ENCODE measurements around the gene CRELD1. TPM values are rescaled to one million over a fixed set of nuclear protein-coding genes. Genes with fewer than 3 reads are reported as not detected.
A peak's percentile ranks its signal among the peaks of the same experiment; 100 is the strongest.

The CRELD1 gene
- total RNA-seq, 6 donors from 2014 or later = 31.7 to 72.3 (median 44.0) TPM

DNA sequence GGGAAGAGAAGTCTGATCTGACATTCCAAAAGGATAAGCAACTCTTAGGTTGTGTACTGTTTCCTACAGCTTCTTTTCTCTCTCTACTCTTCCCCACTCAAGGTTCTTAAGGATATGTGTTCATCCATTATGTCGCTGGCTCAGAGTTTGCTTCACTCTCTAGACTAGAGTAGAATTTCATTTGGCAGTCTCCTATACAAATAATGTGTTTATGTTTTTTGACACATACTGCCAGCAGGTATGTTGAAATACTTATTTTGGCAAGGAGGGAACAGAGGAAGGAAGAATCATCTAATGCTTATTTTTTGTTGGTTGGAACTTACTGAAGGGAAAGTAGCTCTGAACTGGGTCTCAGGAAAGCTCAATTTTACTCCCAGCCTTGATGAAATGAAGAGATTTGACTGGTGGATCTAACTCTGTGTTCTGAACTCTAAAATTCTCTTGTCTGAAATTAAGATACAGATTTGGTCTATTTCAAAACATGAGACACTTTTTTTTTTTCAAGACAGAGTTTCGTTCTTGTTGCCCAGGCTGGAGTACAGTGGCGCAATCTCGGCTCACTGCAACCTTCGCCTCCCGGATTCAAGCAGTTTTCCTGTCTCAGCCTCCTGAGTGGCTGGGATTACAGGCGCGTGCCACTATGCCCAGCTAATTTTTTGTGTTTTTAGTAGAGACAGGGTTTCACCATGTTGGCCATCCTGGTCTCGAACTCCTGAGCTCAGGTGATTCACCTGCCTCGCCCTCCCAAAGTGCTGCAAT, 60.6 kb downstream of the CRELD1 start:
- peak overlapping the region in 3 of 4 donors; percentile 1 to 52 (median 4) for H3K27ac ChIP-seq
- WGBS, 2 donors = 58 to 82% methylated on average over 10 of the region's 10 CpGs
- TF ChIP-seq, protein P1, sequence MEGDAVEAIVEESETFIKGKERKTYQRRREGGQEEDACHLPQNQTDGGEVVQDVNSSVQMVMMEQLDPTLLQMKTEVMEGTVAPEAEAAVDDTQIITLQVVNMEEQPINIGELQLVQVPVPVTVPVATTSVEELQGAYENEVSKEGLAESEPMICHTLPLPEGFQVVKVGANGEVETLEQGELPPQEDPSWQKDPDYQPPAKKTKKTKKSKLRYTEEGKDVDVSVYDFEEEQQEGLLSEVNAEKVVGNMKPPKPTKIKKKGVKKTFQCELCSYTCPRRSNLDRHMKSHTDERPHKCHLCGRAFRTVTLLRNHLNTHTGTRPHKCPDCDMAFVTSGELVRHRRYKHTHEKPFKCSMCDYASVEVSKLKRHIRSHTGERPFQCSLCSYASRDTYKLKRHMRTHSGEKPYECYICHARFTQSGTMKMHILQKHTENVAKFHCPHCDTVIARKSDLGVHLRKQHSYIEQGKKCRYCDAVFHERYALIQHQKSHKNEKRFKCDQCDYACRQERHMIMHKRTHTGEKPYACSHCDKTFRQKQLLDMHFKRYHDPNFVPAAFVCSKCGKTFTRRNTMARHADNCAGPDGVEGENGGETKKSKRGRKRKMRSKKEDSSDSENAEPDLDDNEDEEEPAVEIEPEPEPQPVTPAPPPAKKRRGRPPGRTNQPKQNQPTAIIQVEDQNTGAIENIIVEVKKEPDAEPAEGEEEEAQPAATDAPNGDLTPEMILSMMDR (IDR thresholded peaks at IDR 0.05) = no peak
- TF ChIP-seq POLR2AphosphoS5 (IDR thresholded peaks at IDR 0.05) (no peak), EP300 (IDR thresholded peaks at IDR 0.05) (no peak), POLR2A (IDR thresholded peaks at IDR 0.05) (no peak)
- H3K27me3 ChIP-seq = no peaks in the 10 kb centered on the region
- no peaks in the 10 kb centered on the region for H3K4me1 ChIP-seq
- H3K4me3 ChIP-seq = no peak overlapping the region
- ATAC-seq (ENCODE audit: low FRiP score in 2 of 2) = no peak
- no peaks in the 10 kb centered on the region for H3K36me3 ChIP-seq
- H3K9me3 ChIP-seq = no peaks in the 10 kb centered on the region
- no peak for DNase-seq

Small RNA genes lying within 50 kb of the gene (small RNA-seq; reads per million reads assigned to genes)
- 0 reads per million in 4 donors for gene RNU6-882P

Other genes starting within 250 kb of the CRELD1 start
- under 1 TPM in 3 of 6 donors, not detected in 3; 0.20 to 0.39 (median 0.30) TPM for gene CPNE9, start 230.0 kb upstream of the CRELD1 start, total RNA-seq
- gene BRPF1, start 202.1 kb upstream of the CRELD1 start, total RNA-seq = 10 to 100 TPM; 18.8 to 44.0 (median 26.5) TPM
- 10 to 100 TPM; 13.7 to 49.2 (median 18.3) TPM for gene OGG1, start 183.9 kb upstream of the CRELD1 start, total RNA-seq
- gene CAMK1, start 163.9 kb upstream of the CRELD1 start, total RNA-seq = 10 to 100 TPM; 19.5 to 44.0 (median 27.6) TPM
- gene TADA3, start 141.4 kb upstream of the CRELD1 start, total RNA-seq = 10 to 100 TPM; 48.2 to 68.0 (median 60.7) TPM
- 100 to 1,000 TPM in 5 of 6 donors, 10 to 100 TPM in 1; 88.3 to 186 (median 158) TPM for gene ARPC4, start 140.8 kb upstream of the CRELD1 start, total RNA-seq
- 100 to 1,000 TPM in 2 of 6 donors, 10 to 100 TPM in 4; 33.0 to 544 (median 64.4) TPM for gene TTLL3, start 123.6 kb upstream of the CRELD1 start, total RNA-seq
- 10 to 100 TPM; 23.8 to 58.7 (median 34.9) TPM for gene RPUSD3, start 89.8 kb upstream of the CRELD1 start, total RNA-seq
- not detected for gene CIDEC, start 53.6 kb upstream of the CRELD1 start, total RNA-seq
- gene JAGN1, start 43.2 kb upstream of the CRELD1 start, total RNA-seq = 10 to 100 TPM in 4 of 6 donors, 1 to 10 TPM in 2; 4.2 to 33.3 (median 24.2) TPM
- gene IL17RE, start 31.0 kb upstream of the CRELD1 start, total RNA-seq = 10 to 100 TPM; 16.1 to 44.8 (median 27.0) TPM
- gene IL17RC, start 16.7 kb upstream of the CRELD1 start, total RNA-seq = 10 to 100 TPM; 26.3 to 83.8 (median 32.9) TPM
- gene PRRT3, start 18.6 kb downstream of the CRELD1 start, total RNA-seq = 1 to 10 TPM; 1.6 to 7.1 (median 4.5) TPM
- gene EMC3, start 53.0 kb downstream of the CRELD1 start, total RNA-seq = 10 to 100 TPM; 26.2 to 79.0 (median 46.3) TPM
- gene FANCD2, start 92.6 kb downstream of the CRELD1 start, total RNA-seq = 10 to 100 TPM in 1 of 6 donors, 1 to 10 TPM in 5; 3.0 to 23.0 (median 5.8) TPM
- not detected for gene FANCD2OS, start 174.4 kb downstream of the CRELD1 start, total RNA-seq
- 100 to 1,000 TPM in 2 of 6 donors, 10 to 100 TPM in 4; 43.3 to 115 (median 81.8) TPM for gene BRK1, start 181.8 kb downstream of the CRELD1 start, total RNA-seq
- 10 to 100 TPM; 29.8 to 71.2 (median 41.2) TPM for gene VHL, start 207.9 kb downstream of the CRELD1 start, total RNA-seq
- gene IRAK2, start 231.1 kb downstream of the CRELD1 start, total RNA-seq = 10 to 100 TPM in 1 of 6 donors, 1 to 10 TPM in 5; 3.1 to 10.2 (median 7.1) TPM